Putamen (tissue), 1 donor: Measurements from ENCODE around the gene PKD2L1.

ENCODE experiments used
- DNase-seq: peaks from one replicate; pipeline ENCODE4 v3.0.0-alpha.2; 2016; ENCODE audit warnings: low spot score

PKD2L1 gene

GRCh38 chr10:100356067-100357017 lies 26.3 kb upstream of the PKD2L1 start:
- no peak for DNase-seq

GRCh38 chr10:100355086-100355485 lies 25.1 kb upstream of the PKD2L1 start:
- DNase-seq: no peak

GRCh38 chr10:100353770-100354485 lies 23.9 kb upstream of the PKD2L1 start:
- DNase-seq: no peak

DNA sequence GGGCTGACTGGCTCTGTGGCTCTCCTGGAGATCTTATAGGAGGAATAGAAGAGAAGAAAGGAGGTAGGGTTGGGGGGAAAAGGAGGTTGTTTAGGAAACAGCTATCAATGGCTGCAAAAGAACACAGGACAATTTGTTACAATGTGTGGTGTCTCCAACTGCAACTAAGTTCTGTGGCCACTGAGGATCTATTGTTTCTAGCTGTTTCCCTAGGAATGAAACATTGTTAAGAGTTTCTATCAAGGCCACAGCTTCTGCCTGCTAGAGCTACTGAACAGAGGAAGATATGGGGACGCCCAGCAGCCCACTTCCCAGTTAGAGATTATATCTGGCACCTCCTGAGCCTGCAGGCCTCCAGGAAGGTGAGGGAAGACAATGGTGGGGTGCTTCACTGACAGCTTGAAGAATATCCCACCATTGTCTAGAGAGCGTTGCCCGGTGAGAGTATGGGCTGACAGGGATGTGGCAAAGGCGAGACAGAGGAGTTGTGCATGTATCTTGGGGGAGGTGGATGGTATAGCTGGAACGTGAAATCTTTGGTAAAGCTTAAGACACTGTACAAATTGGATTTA lies 21.0 kb upstream of the PKD2L1 start:
- DNase-seq: no peak

DNA sequence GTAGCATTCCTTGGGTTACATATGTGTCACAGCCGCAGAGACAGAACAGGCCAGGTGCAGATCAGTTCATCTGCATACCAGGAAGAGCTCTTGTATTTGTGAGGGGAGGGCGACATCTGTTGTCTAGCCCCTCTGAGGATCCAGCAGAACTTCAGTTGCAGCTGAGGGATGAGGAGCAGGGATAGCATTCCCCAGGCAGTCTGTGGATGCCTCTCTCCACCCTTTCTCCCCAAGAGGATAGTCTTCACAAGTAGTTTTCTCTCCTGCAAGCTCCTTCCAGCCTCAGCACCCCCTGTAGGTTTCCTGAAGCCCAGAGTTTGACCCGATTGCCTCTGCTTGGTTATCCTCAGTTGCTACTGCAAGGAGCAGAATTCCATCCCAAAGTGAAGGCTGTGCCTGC lies 19.6 kb upstream of the PKD2L1 start:
- no peak for DNase-seq

GRCh38 chr10:100349087-100349486 lies 19.1 kb upstream of the PKD2L1 start:
- DNase-seq: no peak

DNA sequence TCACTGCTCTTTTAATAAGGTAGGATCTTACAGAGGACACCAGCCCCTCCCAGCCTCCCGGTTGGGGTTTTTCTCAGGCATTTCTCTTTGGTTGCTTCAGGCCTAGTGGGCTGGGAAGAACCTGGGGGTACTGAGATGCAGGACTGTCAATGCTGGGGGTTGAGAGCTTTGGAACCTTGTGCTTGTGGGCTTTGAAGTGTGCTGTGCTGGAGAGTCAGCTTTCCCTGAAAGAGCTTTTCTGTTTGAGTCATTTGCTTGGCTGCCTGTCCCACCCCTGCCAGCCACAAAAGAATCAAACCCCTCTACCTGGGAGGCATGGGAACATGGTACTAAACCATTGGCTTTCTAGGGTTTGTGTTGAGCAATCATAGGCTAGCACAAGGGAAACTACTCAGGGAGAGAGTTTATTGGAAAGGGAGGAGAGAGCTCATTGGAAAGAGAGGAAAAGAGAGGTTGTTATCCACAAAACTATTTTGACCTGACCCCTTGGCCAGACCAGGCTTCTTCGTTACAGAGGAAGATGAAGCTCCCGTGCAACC lies 18.4 kb upstream of the PKD2L1 start:
- no peak for DNase-seq

DNA sequence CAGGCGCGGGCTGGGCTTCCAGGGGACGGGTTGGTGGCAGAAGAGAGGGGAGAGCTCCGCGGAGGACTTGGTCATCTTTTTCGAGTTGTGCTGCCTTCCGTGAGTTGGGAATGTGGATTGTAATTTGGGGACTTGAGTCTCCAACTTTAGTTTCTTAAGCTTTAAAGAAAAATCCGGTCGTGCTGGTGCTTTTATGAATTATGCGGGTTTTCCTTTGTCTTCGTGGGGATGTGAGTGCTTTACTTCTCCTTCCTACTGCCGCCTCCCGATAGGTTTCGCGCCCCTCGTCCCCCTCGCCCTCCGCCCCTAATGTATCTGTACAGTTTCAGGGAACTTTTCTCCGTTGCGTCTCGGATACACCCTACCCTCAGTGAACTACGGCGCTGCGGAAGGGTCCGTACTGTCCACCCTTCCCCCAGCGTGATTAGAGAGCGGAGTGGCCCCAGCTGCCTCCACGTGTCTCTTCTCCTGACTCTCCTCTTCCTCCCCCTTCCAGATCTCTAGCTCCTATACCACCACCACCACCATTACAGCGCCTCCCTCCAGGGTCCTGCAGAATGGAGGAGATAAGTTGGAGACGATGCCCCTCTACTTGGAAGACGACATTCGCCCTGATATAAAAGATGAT lies 17.7 kb upstream of the PKD2L1 start:
- no peak for DNase-seq

- DNase-seq: peak; percentile 98
Measured at GRCh38 chr10:100346765-100347567, 16.9 kb upstream of the PKD2L1 start, which contains the start of gene SCD. TSS of gene SCD (plus strand) at chr10:100347233. CDS start at chr10:100347505, 272 bp downstream.

GRCh38 chr10:100346351-100346764 lies 16.3 kb upstream of the PKD2L1 start:
- peak; percentile 84 for DNase-seq

GRCh38 chr10:100345570-100346330 lies 15.7 kb upstream of the PKD2L1 start:
- DNase-seq: no peak

DNA sequence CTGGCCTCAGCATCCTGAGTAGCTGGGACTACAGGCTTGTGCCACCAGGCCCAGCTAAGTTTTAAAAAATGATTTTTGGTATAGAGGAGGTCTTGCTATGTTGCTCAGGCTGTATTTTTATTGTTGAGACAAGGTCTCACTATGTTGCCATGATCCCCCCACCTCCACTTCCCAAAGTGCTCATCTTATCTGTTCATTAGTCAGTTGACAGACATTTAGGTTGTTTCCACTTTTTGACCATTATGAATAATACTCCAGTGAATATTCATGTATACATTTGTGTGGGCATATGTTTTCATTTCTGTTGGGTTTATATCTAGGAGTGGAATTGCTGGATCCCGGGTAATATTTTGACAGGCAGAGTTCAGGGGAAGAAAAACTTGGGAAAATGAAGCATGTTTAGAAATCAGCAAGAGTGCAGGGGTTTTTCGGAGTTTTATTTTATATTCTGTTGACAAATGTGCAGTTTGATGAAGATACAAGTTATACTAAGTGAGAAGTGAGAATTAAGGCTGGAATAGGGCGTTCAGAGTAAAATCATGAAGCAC lies 14.3 kb upstream of the PKD2L1 start:
- no peak for DNase-seq

- no peak for DNase-seq
Measured at GRCh38 chr10:100342627-100342972, 12.6 kb upstream of the PKD2L1 start.

DNA sequence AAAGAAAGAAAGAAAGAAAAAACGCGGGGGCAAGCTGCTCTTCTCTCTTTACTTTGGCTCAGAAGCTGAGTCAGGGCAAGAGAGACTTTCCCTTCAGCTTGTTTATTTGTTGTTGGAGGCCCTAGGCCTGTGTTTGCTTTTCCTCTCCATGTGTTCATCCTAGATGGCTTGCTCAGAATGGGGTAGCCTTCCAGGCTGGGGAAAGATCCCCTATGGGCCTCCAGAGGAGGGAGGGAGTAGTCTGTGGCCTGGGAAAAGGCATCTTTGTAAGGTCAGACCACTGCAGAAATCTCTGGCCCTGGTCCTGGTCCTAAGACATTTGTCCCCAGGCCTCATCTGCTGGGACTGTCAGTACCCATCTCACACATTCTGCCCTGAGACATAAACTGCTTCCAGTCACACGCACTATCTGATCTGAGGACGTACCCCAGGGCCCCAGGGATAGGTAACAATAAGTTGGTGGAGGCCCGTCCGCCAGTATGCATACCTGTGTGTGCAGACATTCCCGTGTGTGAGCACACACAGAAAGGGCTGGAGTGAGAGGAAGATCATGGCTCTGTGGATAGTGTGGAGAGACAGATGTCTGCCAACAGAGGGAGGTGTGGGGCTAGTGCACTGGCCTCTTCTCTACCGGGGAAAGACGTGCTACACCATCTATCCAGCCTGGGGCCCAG lies 12.1 kb upstream of the PKD2L1 start:
- DNase-seq: no peak

GRCh38 chr10:100340948-100341847 lies 11.2 kb upstream of the PKD2L1 start:
- peak; percentile 92 for DNase-seq

DNA sequence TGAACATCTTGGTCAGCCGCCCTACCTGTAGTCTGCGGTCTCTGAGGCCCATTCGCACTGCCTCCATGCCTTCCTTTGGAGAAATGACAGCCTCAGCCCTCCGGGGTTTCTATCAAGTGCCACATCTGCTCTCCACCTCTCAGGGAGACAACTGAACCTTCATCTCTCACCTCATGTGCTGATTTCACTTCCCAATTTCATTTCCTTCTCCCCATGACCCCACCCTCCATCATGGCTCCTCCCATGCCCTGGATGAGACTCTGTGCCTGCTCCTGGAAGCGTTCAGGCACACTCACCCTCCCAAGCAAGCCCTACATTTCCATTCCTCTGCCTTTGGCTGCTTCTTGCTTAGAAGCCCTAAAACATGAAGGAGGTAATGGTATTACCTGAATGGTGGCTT lies 9.2 kb upstream of the PKD2L1 start:
- DNase-seq: no peak

- DNase-seq: peak; percentile 72
Measured at GRCh38 chr10:100338434-100339036, 8.5 kb upstream of the PKD2L1 start.

DNA sequence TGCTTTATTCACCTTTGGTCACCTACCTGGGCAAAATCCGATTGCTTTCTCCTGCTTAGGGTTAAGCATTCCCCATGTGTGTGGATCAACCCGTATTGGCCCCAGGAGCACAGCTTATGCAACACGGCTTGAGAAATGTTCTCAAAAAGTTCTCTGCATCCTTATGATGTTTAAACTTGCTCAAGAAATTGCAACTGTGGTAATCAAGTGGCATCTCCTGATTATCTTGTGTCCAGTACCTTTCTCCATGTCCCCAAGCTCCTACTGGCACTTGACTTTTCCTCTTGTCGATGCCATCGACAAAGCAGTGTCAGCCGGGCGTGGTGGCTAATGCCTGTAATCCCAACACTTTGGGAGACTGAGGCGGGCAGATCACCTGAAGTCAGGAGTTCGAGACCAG lies 4.7 kb upstream of the PKD2L1 start:
- no peak for DNase-seq
